Measurements from ENCODE around the gene RGS1. TPM values are rescaled to one million over a fixed set of nuclear protein-coding genes. Genes with fewer than 3 reads are reported as not detected.

The RGS1 gene, protein sequence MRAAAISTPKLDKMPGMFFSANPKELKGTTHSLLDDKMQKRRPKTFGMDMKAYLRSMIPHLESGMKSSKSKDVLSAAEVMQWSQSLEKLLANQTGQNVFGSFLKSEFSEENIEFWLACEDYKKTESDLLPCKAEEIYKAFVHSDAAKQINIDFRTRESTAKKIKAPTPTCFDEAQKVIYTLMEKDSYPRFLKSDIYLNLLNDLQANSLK
- not detected in 2 replicates for total RNA-seq

DNA sequence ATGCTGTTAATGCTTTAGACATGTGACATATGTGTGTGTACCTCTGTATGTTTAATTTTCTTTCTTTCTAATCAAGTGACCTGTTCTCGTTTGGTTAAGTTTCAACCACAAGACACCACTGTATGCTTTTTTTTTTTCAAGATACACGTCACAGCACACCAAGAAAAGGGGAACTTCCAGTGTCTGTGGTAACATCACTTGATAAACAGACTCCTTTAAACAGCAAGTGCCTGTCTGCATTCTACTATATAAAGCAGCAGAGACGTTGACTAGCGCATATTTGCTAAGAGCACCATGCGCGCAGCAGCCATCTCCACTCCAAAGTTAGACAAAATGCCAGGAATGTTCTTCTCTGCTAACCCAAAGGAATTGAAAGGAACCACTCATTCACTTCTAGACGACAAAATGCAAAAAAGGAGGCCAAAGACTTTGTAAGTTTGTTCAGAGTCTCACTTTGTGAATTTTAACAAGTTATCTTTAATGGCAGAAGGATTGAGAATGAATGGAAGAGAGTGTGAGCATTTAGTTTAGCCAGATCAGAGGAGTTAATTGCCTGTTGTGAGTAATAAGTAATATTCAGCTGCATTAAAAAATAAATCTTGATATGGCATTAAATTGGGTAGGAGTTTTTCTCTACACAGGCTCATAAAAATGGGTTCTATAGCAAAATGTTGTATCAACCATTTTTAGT lies at the start of gene RGS1:
TSS of gene RGS1 (plus strand) at position 275 of the 691 bp plus-strand sequence. CDS start at position 295, 20 bp downstream.

Other genes starting within 250 kb of the RGS1 start
- gene RGS13, start 60.4 kb downstream of the RGS1 start, total RNA-seq, result not detected in 2 replicates
- gene RGS2, start 233.3 kb downstream of the RGS1 start, total RNA-seq, result 5.6 TPM in 2 replicates

Data from vein endothelial cell (primary cell).